K562 (cell line): ENCODE measurements around the gene PAX8.
"Not testable (repeated sequence)": the region's sequence is repeated elsewhere in the genome, so short reads cannot be mapped to it uniquely, and the experiment has no call there.

ENCODE experiments used
- CCAR2 ChIP-seq: fragments of 200-400 bp; formaldehyde crosslinking; IDR thresholded peaks from 2 replicates; pipeline ENCODE4 v1.6.1; 2017; ENCODE audit warnings: mild to moderate bottlenecking, low read depth, low read length
- EZH2 ChIP-seq: IDR thresholded peaks from 2 replicates; pipeline ENCODE4 v1.6.1; 2012; ENCODE audit warnings: low read depth, mild to moderate bottlenecking, inconsistent platforms, low read length, borderline replicate concordance
- FOS ChIP-seq: IDR thresholded peaks from 3 replicates; pipeline ENCODE4 v1.6.1; 2011; ENCODE audit not compliant: insufficient read length; ENCODE audit errors: extremely low read depth
- SPI1 ChIP-seq: IDR thresholded peaks from 2 replicates; pipeline ENCODE4 v1.6.1; 2011; ENCODE audit warnings: low read depth, low read length, control low read depth, borderline replicate concordance
- SRSF3 ChIP-seq: fragments of 200-400 bp; formaldehyde crosslinking; IDR thresholded peaks from 2 replicates; pipeline ENCODE4 v1.6.1; 2016; ENCODE audit warnings: mild to moderate bottlenecking, low read length, moderate library complexity; ENCODE audit not compliant: insufficient read depth
- TBP ChIP-seq: optimal IDR thresholded peaks from 2 replicates; pipeline ENCODE3; 2011; ENCODE audit warnings: low read depth, low read length, improper control_type of control experiment
- TEAD4 ChIP-seq, 2 experiments: sonication (generic) in 1 of 2; formaldehyde crosslinking in 1 of 2; IDR thresholded peaks; 2 replicates each; pipeline versions ENCODE4 v1.6.1 to v1.8.0; 2012 to 2022; ENCODE audit warnings: borderline replicate concordance in 1 of 2, inconsistent platforms in 1 of 2, low read length in 1 of 2, mild to moderate bottlenecking in 1 of 2, missing genetic modification reagents in 1 of 2
- ZNF311 ChIP-seq: fragments of 250-450 bp; sonication (Bioruptor Pico); IDR thresholded peaks from 2 replicates; pipeline ENCODE4 v1.4.0; 2020; ENCODE audit warnings: mild to moderate bottlenecking, moderate library complexity
- TF ChIP-seq, protein P1 (sequence below), 3 experiments: IDR thresholded peaks in 2 of 3; conservative IDR thresholded peaks in 1 of 3; 2 replicates each; pipeline ENCODE4 v1.5.1; 2011 to 2012; ENCODE audit warnings: low read length in 3 of 3, mild to moderate bottlenecking in 3 of 3, control low read depth in 2 of 3, improper control_type of control experiment in 1 of 3, inconsistent platforms in 1 of 3, low read depth in 1 of 3, mixed read lengths in 1 of 3, moderate library complexity in 1 of 3; ENCODE audit not compliant: insufficient read depth in 2 of 3
- TF ChIP-seq, protein P2 (sequence below): sonication (generic); formaldehyde crosslinking; IDR thresholded peaks from 2 replicates; pipeline ENCODE4 v1.8.1; 2023; ENCODE audit warnings: mild to moderate bottlenecking, missing genetic modification reagents
- TF ChIP-seq, protein P3 (sequence below): sonication (generic); formaldehyde crosslinking; IDR thresholded peaks from 2 replicates; pipeline ENCODE4 v1.8.0; 2023; ENCODE audit warnings: mild to moderate bottlenecking, missing genetic modification reagents

DNA sequence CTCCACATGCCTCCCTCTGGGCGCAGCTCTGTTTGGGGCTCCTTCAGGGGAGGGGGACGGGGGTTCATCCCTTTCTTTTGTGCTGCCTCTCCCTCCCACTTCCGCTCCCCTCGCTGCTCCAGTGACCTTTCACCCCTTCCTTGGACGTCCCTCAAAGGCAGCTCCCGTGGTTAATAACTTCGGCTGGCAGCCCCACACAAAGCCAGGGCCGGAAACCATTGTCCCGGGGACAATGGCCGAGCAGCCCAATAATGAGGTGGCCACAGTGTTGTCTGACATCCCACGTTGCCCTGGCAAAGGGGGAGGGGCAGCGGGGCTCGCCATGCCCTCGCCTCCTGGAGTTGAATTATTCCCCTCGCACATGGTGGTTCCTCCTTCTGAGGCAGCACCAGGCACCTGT is 27.0 kb upstream of the PAX8 start:
- TF ChIP-seq EZH2; FOS; SRSF3; ZNF311; TBP; SPI1; TEAD4 (IDR thresholded peaks at IDR 0.05; ENCODE audit: low read length); TEAD4 (CRISPR knock-in tag; IDR thresholded peaks at IDR 0.05; ENCODE audit: borderline replicate concordance); CCAR2: not testable (repeated sequence)
- TF ChIP-seq, protein P1, sequence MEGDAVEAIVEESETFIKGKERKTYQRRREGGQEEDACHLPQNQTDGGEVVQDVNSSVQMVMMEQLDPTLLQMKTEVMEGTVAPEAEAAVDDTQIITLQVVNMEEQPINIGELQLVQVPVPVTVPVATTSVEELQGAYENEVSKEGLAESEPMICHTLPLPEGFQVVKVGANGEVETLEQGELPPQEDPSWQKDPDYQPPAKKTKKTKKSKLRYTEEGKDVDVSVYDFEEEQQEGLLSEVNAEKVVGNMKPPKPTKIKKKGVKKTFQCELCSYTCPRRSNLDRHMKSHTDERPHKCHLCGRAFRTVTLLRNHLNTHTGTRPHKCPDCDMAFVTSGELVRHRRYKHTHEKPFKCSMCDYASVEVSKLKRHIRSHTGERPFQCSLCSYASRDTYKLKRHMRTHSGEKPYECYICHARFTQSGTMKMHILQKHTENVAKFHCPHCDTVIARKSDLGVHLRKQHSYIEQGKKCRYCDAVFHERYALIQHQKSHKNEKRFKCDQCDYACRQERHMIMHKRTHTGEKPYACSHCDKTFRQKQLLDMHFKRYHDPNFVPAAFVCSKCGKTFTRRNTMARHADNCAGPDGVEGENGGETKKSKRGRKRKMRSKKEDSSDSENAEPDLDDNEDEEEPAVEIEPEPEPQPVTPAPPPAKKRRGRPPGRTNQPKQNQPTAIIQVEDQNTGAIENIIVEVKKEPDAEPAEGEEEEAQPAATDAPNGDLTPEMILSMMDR (IDR thresholded peaks at IDR 0.05 in 2 of 3, conservative IDR thresholded peaks at IDR 0.05 in 1 of 3; ENCODE audit: insufficient read depth in 2 of 3, low read depth in 1 of 3, low read length in 3 of 3) = not testable (repeated sequence)
- TF ChIP-seq, protein P2, sequence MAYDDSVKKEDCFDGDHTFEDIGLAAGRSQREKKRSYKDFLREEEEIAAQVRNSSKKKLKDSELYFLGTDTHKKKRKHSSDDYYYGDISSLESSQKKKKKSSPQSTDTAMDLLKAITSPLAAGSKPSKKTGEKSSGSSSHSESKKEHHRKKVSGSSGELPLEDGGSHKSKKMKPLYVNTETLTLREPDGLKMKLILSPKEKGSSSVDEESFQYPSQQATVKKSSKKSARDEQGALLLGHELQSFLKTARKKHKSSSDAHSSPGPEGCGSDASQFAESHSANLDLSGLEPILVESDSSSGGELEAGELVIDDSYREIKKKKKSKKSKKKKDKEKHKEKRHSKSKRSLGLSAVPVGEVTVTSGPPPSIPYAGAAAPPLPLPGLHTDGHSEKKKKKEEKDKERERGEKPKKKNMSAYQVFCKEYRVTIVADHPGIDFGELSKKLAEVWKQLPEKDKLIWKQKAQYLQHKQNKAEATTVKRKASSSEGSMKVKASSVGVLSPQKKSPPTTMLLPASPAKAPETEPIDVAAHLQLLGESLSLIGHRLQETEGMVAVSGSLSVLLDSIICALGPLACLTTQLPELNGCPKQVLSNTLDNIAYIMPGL (CRISPR knock-in tag) = not testable (repeated sequence)
- TF ChIP-seq, protein P3, sequence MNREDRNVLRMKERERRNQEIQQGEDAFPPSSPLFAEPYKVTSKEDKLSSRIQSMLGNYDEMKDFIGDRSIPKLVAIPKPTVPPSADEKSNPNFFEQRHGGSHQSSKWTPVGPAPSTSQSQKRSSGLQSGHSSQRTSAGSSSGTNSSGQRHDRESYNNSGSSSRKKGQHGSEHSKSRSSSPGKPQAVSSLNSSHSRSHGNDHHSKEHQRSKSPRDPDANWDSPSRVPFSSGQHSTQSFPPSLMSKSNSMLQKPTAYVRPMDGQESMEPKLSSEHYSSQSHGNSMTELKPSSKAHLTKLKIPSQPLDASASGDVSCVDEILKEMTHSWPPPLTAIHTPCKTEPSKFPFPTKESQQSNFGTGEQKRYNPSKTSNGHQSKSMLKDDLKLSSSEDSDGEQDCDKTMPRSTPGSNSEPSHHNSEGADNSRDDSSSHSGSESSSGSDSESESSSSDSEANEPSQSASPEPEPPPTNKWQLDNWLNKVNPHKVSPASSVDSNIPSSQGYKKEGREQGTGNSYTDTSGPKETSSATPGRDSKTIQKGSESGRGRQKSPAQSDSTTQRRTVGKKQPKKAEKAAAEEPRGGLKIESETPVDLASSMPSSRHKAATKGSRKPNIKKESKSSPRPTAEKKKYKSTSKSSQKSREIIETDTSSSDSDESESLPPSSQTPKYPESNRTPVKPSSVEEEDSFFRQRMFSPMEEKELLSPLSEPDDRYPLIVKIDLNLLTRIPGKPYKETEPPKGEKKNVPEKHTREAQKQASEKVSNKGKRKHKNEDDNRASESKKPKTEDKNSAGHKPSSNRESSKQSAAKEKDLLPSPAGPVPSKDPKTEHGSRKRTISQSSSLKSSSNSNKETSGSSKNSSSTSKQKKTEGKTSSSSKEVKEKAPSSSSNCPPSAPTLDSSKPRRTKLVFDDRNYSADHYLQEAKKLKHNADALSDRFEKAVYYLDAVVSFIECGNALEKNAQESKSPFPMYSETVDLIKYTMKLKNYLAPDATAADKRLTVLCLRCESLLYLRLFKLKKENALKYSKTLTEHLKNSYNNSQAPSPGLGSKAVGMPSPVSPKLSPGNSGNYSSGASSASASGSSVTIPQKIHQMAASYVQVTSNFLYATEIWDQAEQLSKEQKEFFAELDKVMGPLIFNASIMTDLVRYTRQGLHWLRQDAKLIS = not testable (repeated sequence)
